ENCODE data around the gene GPR62. TPM values are rescaled to one million over a fixed set of nuclear protein-coding genes. Genes with fewer than 3 reads are reported as not detected.

Gene GPR62
- total RNA-seq, 1 donor from 2014 or later, result 0.44 TPM

GRCh38 chr3:51967384-51968169, 12.4 kb downstream of the GPR62 start, which contains the start of gene PCBP4:
PCBP4 (minus strand) TSS chr3:51967454; CDS start chr3:51961240, 6,214 bp downstream.
- H3K4me1 Mint-ChIP-seq (ENCODE audit: low read depth, unreplicated experiment), result peaks cover 23% of the 10 kb centered on the region
- peak within 1 kb of the TSS; percentile 100 for H3K27ac Mint-ChIP-seq (ENCODE audit: unreplicated experiment)
- H3K4me3 Mint-ChIP-seq (ENCODE audit: unreplicated experiment), result peak within 1 kb of the TSS; percentile 98
- H3K9me3 Mint-ChIP-seq (ENCODE audit: unreplicated experiment), result peaks cover 38% of the 10 kb centered on the region
- H3K27me3 Mint-ChIP-seq (ENCODE audit: unreplicated experiment), result peaks cover 31% of the 10 kb centered on the region
- TF ChIP-seq CTCF (IDR thresholded peaks at IDR 0.05; ENCODE audit: partially characterized antibody, unreplicated experiment), result no peak
- DNase-seq, result peak; percentile 79
- H3K36me3 Mint-ChIP-seq (ENCODE audit: unreplicated experiment), result peaks cover 14% of the 10 kb centered on the region

GRCh38 chr3:51968170-51968775, 13.1 kb downstream of the GPR62 start:
- Mint-ChIP-seq H3K27me3 (ENCODE audit: unreplicated experiment) (peaks cover 31% of the 10 kb centered on the region), H3K9me3 (ENCODE audit: unreplicated experiment) (peaks cover 35% of the 10 kb centered on the region), H3K27ac (ENCODE audit: unreplicated experiment) (peak overlapping the region; percentile 98), H3K4me1 (ENCODE audit: low read depth, unreplicated experiment) (peaks cover 20% of the 10 kb centered on the region), H3K4me3 (ENCODE audit: unreplicated experiment) (peak overlapping the region; percentile 81), H3K36me3 (ENCODE audit: unreplicated experiment) (peaks cover 14% of the 10 kb centered on the region)
- TF ChIP-seq CTCF (IDR thresholded peaks at IDR 0.05; ENCODE audit: partially characterized antibody, unreplicated experiment), result no peak
- peak; percentile 87 for DNase-seq

- DNase-seq, result no peak
- H3K4me1 Mint-ChIP-seq (ENCODE audit: low read depth, unreplicated experiment), result peaks cover 19% of the 10 kb centered on the region
- H3K9me3 Mint-ChIP-seq (ENCODE audit: unreplicated experiment), result peaks cover 34% of the 10 kb centered on the region
- peaks cover 14% of the 10 kb centered on the region for H3K36me3 Mint-ChIP-seq (ENCODE audit: unreplicated experiment)
- no peak for TF ChIP-seq CTCF (IDR thresholded peaks at IDR 0.05; ENCODE audit: partially characterized antibody, unreplicated experiment)
- H3K27ac Mint-ChIP-seq (ENCODE audit: unreplicated experiment), result peak overlapping the region; percentile 98
- H3K27me3 Mint-ChIP-seq (ENCODE audit: unreplicated experiment), result peaks cover 34% of the 10 kb centered on the region
- peak overlapping the region; percentile 81 for H3K4me3 Mint-ChIP-seq (ENCODE audit: unreplicated experiment)
Observed at GRCh38 chr3:51968883-51969678, 13.9 kb downstream of the GPR62 start.

GRCh38 chr3:51969841-51970240, 14.7 kb downstream of the GPR62 start:
- Mint-ChIP-seq H3K4me3 (ENCODE audit: unreplicated experiment) (peak overlapping the region; percentile 52), H3K9me3 (ENCODE audit: unreplicated experiment) (peaks cover 28% of the 10 kb centered on the region), H3K4me1 (ENCODE audit: low read depth, unreplicated experiment) (peaks cover 22% of the 10 kb centered on the region), H3K27me3 (ENCODE audit: unreplicated experiment) (peaks cover 32% of the 10 kb centered on the region), H3K27ac (ENCODE audit: unreplicated experiment) (no peak overlapping the region), H3K36me3 (ENCODE audit: unreplicated experiment) (peaks cover 11% of the 10 kb centered on the region)
- no peak for TF ChIP-seq CTCF (IDR thresholded peaks at IDR 0.05; ENCODE audit: partially characterized antibody, unreplicated experiment)
- no peak for DNase-seq

Measured in glutamatergic neuron (in vitro differentiated cells).